ENCODE results near the gene PCSK9.

PCSK9 gene

GRCh38 chr1:55044617-55045397 is 5.5 kb downstream of the PCSK9 start:
- DNase-seq, result no peak

DNA sequence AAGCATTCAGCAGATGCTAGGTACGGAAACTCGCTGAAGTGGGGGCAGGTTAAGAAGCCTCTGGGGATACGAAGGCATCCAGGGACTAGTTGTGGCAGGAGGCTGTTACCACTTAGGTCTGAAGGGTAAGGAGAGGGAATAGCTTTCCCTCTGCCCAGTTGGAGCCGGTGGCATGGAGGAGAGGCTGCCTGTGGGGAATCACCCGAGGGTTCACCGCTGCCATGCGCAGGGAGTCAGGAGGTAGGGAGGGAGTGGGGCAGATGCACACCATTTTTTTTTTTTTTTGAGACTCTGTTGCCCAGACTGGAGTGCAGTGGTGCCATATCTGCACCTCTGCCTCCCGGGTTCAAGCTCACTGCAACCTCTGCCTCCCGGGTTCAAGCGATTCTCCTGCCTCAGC is 6.1 kb downstream of the PCSK9 start:
- DNase-seq, result no peak

GRCh38 chr1:55046871-55047270 is 7.5 kb downstream of the PCSK9 start:
- DNase-seq, result no peak

DNA sequence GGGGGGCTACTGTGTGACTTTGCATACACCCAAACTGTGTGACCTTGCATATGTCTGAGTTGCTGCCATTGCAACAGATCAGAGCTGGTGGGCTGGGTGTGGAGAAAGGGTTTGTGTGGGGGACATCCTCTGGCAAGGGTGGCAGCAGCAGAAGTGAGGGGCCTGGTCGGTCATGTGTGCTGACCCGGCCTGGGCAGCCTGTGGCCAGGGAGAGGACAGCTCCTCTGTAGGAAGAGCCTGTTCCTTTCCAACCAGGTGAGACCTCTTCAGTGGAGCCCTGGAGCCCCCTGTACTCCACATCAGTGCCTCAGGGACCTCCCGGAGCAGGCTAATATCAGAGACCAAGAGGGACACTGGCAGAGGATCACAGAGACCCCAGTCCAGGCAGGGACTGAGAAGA is 8.3 kb downstream of the PCSK9 start:
- DNase-seq, result no peak

DNA sequence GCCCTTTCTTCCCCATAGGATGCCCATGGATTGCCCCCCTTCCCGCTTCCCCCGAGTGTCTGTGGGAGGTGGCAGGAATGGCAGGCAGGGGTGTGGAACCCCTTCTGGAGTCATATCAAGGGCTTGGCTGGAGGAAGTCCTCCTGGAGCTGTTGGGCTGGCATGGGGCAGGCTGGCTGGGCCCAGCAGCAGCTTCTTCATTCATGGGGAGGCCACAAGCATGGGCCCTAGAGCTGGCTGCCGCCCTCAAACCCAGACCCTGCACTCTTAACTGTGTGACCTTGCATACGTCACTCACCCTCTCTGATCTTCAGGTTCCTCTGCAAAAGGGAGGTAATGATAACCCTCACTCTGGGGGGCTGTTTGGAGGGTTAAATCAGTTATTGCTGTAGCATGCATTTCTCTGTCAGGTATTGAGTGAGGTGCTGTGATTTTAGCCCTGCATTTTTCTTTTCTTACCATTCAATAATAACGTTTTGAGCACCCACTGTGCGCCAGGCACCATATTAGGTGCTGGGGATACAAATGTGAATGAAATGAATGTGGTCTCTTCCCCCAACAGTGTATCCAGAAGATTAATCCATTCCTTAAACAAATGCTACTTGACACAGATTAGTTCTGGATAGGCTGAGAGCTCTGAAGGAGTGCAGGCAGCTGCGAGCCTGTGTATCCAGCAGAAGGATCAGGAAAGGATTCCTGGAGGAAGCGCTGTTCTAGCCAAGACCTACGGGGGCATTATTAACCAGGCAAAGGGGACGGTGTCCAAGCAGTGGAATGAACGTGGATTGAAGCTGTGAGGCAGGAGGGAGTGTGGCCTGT is 9.3 kb downstream of the PCSK9 start:
- no peak for DNase-seq

- DNase-seq, result no peak
Measured at GRCh38 chr1:55049271-55049913, 10.0 kb downstream of the PCSK9 start.

DNA sequence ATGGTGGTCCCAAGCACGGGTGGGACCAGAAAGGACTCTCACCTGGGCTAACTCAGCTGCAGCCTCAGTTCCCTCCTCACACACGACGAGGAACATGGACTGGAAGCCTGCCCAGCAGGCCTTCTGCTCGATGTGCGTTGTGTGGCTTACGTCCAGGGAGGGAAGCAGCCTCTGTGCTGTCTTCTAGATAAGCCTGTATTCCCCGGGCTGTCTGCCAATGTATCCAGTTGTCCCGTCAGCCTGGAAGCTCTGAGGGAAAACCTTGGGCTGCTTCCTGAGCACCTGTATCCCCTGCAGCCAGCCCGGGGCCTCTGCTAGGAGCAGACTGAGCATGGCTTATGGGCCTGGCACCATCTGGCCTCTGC is 10.5 kb downstream of the PCSK9 start:
- no peak for DNase-seq

GRCh38 chr1:55050283-55050682 is 10.9 kb downstream of the PCSK9 start:
- DNase-seq, result no peak

DNA sequence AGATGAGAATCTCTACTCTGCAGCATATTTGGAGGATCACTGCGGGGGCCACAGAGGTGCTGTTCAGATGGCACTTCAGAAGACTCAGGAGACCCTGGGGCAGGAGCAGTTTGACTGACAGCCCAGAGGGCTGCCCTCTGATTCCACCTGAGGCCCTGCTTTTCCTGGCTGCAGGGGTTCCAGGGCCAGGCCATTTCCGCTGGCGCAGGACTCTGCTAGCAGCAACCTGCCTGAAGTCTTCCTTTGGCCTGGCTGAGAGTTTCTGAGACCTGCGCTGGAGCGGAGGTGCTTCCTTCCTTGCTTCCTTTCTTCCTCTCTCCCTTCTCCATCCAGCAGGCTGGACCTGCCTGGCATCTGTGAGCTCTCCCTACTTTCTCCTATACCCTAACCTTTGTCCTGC is 11.8 kb downstream of the PCSK9 start:
- DNase-seq, result no peak

GRCh38 chr1:55051621-55052020 is 12.3 kb downstream of the PCSK9 start:
- no peak for DNase-seq

DNA sequence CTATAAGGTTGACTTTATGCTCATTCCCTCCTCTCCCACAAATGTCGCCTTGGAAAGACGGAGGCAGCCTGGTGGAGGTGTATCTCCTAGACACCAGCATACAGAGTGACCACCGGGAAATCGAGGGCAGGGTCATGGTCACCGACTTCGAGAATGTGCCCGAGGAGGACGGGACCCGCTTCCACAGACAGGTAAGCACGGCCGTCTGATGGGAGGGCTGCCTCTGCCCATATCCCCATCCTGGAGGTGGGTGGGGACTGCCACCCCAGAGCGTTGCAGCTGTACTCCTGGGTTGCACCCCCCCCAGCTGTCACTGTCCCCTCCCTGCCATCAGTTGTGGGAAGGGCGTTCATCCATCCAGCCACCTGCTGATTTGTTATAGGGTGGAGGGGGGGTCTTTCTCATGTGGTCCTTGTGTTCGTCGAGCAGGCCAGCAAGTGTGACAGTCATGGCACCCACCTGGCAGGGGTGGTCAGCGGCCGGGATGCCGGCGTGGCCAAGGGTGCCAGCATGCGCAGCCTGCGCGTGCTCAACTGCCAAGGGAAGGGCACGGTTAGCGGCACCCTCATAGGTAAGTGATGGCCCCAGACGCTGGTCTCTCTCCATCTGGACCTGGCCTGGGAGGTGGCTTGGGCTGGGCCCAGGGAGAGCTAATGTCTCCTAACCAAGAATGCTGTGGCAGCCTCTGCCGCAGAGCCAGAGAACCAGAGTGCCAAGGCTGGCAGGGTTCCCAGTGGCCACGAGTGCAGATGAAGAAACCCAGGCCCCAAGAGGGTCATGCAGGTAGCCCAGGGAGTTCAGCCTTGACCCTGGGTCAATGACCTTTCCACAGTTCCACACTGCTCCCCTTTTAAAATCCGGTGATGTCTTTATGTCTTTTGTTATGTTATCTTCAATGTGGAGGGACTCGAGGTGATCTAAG is 13.1 kb downstream of the PCSK9 start:
- DNase-seq, result no peak

DNA sequence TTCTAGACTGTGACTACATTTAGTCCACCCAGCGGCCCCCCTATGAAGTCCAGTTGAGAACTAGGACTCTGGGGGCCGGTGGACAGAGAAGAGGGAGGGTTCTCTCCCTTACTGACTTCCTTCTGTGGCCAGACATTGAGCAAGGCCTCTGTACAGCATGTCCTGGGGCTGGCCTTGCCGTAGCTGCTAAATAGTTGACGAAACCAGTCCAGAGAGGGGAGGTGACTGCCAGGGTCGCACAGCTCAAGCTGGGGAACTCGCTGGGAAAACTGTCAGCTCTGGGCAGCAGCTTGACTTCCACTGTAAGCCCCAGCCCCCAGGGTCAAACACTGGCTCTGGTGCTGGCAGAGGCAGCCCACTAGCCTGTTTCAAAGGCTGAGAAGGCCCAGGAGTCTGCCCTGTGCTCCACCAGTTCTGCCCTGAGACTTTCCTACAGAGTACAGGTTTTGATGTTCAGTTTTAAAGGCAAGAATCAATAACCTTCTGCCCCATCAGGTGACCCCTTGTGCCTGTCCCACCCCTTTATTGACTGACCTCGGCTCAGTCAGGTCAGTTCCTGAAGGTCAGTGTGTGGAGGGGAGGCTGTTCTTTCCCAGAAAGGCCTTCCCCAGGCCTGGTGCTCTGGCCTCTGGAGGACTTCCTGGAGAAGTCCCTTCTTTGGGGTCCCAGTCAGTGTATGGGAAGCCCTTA is 14.1 kb downstream of the PCSK9 start:
- no peak for DNase-seq

DNA sequence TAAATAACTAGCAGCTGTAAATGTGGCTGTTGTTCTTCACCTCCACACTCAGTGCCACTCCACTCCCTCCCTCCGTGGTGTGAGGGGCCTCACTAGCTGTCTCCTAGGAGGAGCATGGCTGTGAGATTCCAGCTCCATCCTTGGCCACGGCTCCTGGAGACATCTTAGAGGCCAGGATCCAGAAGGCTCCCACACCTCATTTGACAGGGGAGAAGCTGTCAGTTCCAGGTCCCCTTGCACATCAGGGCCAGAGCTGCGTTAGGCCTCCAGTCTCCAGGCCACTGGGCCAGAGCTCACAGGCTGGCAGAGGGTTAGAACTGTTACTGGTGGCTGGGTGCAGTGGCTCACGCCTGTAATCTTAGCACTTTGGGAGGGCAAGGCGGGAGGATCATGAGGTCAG is 15.0 kb downstream of the PCSK9 start:
- DNase-seq, result no peak

DNA sequence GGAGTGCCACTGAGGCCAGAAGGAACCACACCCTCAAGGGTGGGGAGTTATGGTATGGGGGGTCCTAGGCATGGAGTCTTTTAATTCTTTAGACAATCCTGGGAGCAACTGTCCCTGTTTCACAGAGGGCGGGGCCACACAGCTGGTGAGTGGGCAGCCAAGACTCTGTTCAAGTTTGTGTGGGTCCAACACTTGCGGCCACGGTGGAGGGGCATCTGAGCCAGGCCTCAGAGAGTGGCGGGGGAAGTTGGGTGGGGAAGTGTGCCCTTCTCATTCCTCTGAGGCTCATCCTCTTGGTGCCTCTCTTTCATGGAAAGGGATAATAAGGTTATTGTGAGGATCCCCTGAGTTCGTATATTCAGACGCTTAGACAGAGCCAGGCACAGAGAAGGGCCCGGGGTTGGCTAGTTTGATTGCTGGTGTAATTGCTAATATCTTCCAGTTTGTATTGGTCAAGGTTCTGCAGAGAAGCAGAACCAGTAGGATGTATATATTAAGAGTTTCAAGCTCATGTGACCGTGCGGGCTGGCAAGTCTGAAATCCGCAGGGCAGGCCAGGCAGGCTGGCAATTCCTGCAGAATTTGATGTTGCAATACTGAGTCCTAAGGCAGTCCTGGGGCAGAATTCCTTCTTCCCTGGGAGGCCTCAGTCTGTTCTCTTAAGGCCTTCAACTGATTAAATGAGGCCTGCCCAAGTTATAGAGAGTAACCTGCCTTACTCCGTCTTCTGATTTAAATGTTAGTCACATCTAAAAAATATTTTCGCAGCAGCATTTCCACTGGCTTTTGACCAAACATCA is 15.9 kb downstream of the PCSK9 start:
- DNase-seq, result no peak

DNA sequence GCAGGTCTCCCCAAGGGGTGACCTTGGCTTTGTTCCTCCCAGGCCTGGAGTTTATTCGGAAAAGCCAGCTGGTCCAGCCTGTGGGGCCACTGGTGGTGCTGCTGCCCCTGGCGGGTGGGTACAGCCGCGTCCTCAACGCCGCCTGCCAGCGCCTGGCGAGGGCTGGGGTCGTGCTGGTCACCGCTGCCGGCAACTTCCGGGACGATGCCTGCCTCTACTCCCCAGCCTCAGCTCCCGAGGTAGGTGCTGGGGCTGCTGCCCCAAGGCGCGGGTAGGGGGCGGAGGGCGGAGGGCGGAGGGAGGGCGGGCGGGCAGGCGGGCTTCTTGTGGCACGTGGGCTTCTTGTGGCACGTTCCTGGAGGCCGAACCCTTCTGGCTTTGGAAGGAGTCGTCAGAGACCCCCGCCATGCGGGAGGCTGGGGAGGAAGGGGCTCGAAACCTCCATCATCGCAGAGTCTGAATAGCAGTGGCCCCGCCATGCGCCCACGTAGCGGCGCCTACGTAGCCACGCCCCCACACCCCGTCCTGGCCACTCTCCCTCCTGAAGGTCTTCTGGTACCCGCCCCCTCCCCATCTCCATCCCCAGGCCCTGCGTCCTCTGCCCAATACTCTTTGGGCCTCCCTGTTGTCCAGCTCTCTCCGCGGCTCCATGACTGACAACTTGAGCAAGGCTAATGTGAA is 16.7 kb downstream of the PCSK9 start:
- no peak for DNase-seq

DNA sequence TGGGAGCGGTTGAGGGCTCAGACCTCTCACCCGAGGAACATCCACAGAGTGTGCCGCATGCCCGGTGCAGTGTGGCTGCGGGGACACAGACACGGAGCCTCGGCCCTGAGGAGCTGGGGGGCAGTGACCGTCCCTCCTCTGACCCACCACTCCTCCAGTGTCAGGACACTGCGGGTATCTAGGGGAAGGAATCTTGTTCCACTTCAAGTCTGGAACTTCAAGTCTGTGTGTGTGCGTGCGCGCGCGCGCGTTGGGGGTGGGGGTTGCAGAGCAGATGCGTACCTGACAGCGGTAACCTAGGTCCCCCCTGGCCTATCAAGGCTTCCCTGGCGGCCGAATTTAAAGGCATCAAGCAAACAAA is 17.3 kb downstream of the PCSK9 start:
- DNase-seq, result no peak

- DNase-seq, result no peak
Measured at GRCh38 chr1:55057270-55057955, 18.1 kb downstream of the PCSK9 start.

DNA sequence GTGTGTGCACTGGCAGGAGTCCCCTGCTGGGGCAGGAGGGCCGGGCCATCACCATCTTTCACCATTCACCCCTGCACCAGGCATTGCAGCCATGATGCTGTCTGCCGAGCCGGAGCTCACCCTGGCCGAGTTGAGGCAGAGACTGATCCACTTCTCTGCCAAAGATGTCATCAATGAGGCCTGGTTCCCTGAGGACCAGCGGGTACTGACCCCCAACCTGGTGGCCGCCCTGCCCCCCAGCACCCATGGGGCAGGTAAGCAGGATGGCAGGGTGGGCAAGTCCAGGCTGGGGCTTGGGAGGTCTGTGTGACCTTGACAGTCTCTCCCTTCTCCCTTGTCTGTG is 18.6 kb downstream of the PCSK9 start:
- no peak for DNase-seq

DNA sequence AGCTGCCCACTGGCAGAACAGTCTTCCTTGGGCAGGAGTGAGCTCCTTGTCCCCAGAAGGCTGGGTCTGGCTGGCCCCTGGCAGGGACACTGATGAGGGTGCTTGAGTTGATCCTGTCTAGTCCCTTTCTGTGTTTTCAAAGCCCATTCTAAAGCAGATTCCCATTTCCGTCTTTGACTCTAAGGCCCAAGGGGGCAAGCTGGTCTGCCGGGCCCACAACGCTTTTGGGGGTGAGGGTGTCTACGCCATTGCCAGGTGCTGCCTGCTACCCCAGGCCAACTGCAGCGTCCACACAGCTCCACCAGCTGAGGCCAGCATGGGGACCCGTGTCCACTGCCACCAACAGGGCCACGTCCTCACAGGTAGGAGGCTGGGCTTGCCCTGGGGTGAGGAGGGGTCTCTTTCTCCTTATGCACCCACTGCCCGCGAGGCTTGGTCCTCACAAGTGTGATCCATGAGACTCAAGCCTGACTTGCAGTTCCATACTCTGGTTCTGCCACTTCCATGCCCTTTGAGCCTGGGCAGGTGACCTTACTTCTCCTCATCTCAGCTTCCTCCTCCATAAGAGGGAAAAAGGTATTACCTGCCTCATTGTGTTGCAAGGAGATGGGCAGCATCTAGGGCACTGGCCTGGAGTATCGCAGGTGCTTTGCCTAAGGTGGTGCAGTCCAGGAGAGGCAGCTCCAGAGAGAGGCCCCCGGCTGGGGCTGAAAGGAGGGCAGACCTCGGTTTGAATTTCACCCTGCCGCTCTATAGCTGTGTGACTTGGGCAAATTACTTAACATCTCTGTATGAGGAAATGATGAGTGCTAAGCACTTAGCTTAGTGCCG is 20.2 kb downstream of the PCSK9 start:
- no peak for DNase-seq

All from CD4-positive, alpha-beta T cell treated with Interferon gamma for 1 hour (primary cell).